Islet of Langerhans (tissue), 1 donor: ENCODE measurements around the gene CATSPERE.
"Not testable (repeated sequence)": the region's sequence is repeated elsewhere in the genome, so short reads cannot be mapped to it uniquely, and the experiment has no call there.

Experiments
- FAIRE-seq: peaks from one replicate; lab custom pipeline; 2011; peaks lifted over from hg19 to GRCh38; lab: Jason Lieb, UNC

Gene CATSPERE

GRCh38 chr1:244666672-244667418, 205.8 kb downstream of the CATSPERE start:
- FAIRE-seq: not testable (repeated sequence)

DNA sequence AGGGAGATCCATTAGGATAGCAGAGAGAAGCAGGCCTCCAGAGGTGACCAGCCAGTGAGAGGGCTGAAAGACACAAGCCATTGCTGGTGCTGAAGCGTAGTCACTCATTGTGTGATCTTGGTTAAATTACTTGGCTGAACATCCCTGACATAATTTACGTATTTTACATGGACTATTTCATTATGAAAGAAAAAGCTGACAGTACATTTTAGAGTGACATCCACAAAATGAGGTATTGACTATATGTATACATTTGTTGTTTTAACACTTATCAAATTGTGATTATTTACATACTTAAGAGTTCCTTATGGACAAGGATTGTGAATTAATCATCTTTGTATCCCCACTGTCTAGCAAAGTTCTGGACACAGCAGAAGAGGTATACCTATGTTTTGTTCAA, 206.7 kb downstream of the CATSPERE start:
- no peak for FAIRE-seq

- no peak for FAIRE-seq
These were observed 212.0 kb downstream of the CATSPERE start for GRCh38 chr1:244672946-244673682.

DNA sequence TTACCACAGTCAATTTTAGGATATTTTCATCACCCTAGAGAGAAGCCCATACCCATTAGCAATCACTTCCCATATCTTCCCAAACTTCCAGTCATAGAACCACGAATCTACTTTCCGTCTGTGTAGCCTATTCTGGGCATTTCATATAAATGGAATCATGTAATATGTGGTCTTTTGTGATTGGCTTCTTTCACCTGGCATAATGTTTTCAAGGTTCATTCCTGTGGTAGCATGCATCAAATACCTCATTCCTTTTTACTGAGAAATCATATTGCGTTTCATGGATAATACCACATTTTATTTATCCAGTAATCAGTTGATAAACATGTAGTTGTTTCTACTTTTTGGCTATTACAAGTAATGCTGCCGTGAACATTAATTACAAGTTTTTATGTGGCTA, 213.4 kb downstream of the CATSPERE start:
- no peak for FAIRE-seq

DNA sequence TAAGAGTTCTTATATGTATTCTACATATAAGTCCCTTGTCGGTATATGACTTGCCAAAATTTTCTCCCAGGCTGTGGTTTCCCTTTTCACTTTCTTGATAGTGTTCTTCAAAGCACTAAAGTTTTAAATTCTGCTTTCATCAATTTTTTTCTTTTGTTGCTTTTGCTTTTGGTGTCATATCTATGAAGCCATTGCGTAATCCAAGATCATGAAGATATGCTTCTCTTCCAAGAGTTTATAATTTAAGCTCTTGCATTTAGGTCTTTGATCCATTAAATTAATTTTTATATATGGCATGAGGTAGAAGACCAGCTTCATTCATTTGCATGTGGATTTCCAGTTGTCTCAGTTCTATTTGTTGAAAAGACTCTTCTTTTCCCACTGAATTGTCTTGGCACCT, 214.1 kb downstream of the CATSPERE start:
- no peak for FAIRE-seq

- no peak for FAIRE-seq
These were observed 217.6 kb downstream of the CATSPERE start for GRCh38 chr1:244678697-244679096.

GRCh38 chr1:244680667-244681066, 219.6 kb downstream of the CATSPERE start:
- FAIRE-seq: no peak

DNA sequence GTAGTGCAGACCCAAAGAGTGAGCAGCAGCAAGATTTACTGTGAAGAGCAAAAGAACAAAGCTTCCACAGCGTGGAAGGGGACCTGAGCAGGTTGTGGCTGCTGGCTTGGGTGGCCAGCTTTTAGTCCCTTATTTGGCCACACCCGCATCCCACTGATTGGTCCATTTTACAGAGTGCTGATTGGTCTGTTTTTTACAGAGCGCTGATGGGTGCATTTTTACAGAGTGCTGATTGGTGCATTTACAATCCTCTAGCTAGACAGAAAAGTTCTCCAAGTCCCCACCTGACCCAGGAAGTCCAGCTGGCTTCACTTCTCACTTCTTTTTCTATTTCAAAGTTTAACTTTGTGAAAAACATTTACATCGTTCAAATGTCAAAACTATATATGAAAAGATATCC, 221.0 kb downstream of the CATSPERE start:
- FAIRE-seq: not testable (repeated sequence)
